Activated CD4-positive, alpha-beta T cell treated with anti-CD3 and anti-CD28 coated beads for 1 hour (primary cell): ENCODE measurements around the gene NAGS.
"Not testable (repeated sequence)": the region's sequence is repeated elsewhere in the genome, so short reads cannot be mapped to it uniquely, and the experiment has no call there.

Source experiments
- DNase-seq: peaks from one replicate; pipeline ENCODE4 v3.0.0-alpha.2; 2020

The NAGS gene

DNA sequence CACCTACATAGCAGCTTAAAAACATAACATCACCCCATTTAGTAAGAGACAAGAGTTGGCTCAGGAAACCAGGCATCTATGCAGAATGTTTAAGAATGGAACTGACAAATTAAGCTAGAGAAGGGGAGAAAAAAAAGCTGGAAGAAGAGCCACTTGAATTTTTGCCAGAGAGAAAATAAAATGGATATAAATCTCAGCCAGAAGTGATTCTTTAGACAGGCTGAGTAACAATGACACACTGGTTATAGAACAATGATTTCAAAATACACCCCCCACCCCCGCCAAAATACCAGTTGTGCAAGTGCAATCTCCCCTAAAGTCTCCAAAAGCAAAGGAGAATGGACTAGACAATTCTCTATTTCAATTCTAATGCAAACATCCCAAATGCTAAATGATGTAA, 39.6 kb downstream of the NAGS start:
- DNase-seq, result no peak

DNA sequence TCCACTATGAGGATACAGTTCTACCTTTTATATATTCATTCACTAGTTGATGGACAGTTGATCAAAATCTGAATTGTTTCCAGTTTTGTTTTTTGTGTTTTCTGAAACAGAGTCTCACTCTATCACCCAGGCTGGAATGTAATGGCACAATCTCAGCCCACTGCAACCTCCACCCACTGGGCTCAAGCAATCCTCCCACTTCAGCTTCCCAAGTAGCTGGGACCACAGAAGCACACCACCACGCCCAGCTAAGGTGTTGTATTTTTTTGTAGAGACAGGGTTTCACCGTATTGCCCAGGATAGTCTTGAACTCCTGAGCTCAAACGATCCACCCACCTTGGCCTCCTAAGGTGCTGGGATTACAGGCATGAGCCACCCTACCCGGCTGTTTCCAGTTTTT, 41.1 kb downstream of the NAGS start:
- DNase-seq, result no peak

DNA sequence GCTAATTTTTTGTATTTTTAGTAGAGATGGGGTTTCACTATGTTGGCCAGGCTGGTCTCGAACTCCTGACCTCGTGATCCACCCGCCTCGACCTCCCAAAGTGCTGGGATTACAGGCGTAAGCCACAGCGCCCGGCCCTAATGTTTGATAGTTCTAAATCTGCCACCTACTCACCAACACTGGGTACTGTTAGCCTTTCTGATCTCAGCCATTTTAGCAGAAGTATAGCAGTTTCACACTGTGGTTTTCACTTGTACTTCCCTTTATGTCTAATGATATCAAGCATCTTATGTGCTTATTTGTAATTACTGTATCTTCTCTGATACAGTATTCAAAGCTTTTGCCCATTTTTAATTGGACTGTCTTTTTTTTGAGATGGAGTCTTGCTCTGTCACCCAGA, 42.5 kb downstream of the NAGS start:
- DNase-seq, result not testable (repeated sequence)

- DNase-seq, result no peak
These were observed 45.1 kb downstream of the NAGS start for GRCh38 chr17:44049294-44050060.

DNA sequence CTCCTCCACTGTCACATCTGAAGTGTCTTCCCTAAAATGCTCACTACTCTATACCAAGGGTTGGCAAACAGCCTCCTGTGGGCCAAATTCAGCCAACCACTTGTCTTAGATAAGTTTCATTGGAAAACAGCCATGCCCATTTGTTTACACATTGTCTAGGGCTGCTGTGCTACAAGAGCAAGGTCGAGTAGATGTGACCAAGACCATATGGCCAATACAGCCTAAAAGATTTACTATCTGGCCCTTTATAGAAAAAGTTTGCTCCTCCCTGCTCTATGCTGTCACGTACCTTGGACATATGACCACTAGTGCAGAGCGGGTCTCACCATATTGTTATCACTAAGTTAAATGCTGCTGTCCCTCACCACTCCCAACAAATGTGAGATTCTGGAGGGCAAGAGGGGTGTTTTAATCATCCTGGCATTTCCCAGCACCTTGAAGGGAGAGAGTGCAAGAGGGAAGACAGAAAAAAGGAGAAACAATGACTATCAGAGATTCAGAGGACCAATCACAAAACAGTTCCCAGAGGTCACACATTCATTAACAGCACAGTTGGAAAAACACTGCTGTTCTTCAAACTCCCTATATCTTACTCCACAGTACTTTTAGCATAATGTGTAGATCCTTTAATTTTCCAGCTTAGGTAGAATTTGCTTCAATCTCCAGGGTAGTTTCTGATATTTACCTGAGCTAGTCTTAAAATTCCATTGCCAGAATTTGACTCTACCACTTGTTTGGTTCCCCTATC, 48.9 kb downstream of the NAGS start:
- DNase-seq, result no peak
